Ishikawa (cell line): ENCODE data around the gene LIPE.

Source experiments
- CEBPB ChIP-seq: IDR thresholded peaks from 2 replicates; pipeline ENCODE4 v1.6.1; 2012
- CREB1 ChIP-seq: IDR thresholded peaks from 2 replicates; pipeline ENCODE4 v1.6.1; 2012; ENCODE audit warnings: low read depth
- EGR1 ChIP-seq: IDR thresholded peaks from 2 replicates; pipeline ENCODE4 v1.6.1; 2012
- EP300 ChIP-seq: IDR thresholded peaks from 2 replicates; pipeline ENCODE4 v1.6.1; 2012; ENCODE audit warnings: borderline replicate concordance
- FOXM1 ChIP-seq: IDR thresholded peaks from 2 replicates; pipeline ENCODE4 v1.6.1; 2012; ENCODE audit warnings: low read depth, borderline replicate concordance
- MAX ChIP-seq: IDR thresholded peaks from 2 replicates; pipeline ENCODE4 v1.6.1; 2012
- NFIC ChIP-seq: IDR thresholded peaks from 2 replicates; pipeline ENCODE4 v1.6.1; 2012
- RAD21 ChIP-seq: IDR thresholded peaks from 2 replicates; pipeline ENCODE4 v1.6.1; 2012; ENCODE audit warnings: low read depth
- REST ChIP-seq: IDR thresholded peaks from 2 replicates; pipeline ENCODE4 v1.6.1; 2012; ENCODE audit warnings: low read depth, mild to moderate bottlenecking
- TAF1 ChIP-seq: IDR thresholded peaks from 2 replicates; pipeline ENCODE4 v1.6.1; 2012; ENCODE audit warnings: low read depth, mild to moderate bottlenecking
- TCF12 ChIP-seq: IDR thresholded peaks from 2 replicates; pipeline ENCODE4 v1.6.1; 2012; ENCODE audit warnings: low read depth
- TEAD4 ChIP-seq: IDR thresholded peaks from 2 replicates; pipeline ENCODE4 v1.6.1; 2012
- USF1 ChIP-seq: IDR thresholded peaks from 2 replicates; pipeline ENCODE4 v1.6.1; 2012
- YY1 ChIP-seq: IDR thresholded peaks from 2 replicates; pipeline ENCODE4 v1.6.1; 2012; ENCODE audit warnings: low read depth
- ZBTB7A ChIP-seq: IDR thresholded peaks from 2 replicates; pipeline ENCODE4 v1.6.1; 2012; ENCODE audit warnings: low read depth

Gene LIPE

GRCh38 chr19:42411581-42412178 is 15.5 kb downstream of the LIPE start:
- TF ChIP-seq YY1 (no peak), REST (no peak), TAF1 (no peak), MAX (no peak), TCF12 (no peak), CREB1 (no peak), EP300 (no peak), RAD21 (no peak)

- TF ChIP-seq ZBTB7A (no peak), TEAD4 (no peak), TCF12 (no peak), EP300 (no peak), CEBPB (no peak), RAD21 (no peak), CREB1 (no peak), REST (no peak)
Observed at GRCh38 chr19:42410371-42410770, 16.8 kb downstream of the LIPE start.

- TF ChIP-seq RAD21 (no peak), NFIC (no peak), USF1 (no peak), MAX (no peak), EGR1 (no peak), CEBPB (no peak), YY1 (no peak), TCF12 (no peak), CREB1 (no peak), FOXM1 (no peak), TEAD4 (no peak), REST (no peak), EP300 (no peak), TAF1 (no peak)
Observed at GRCh38 chr19:42409477-42409876, 17.7 kb downstream of the LIPE start.

- TF ChIP-seq FOXM1: no peak
- no peak for TF ChIP-seq EP300
Observed at GRCh38 chr19:42407816-42408175, 19.4 kb downstream of the LIPE start.

GRCh38 chr19:42407085-42407815 is 19.9 kb downstream of the LIPE start:
- no peak for TF ChIP-seq TCF12
- no peak for TF ChIP-seq NFIC
- TF ChIP-seq USF1: no peak
